C4-2B (cell line): Measurements from ENCODE around the gene CCT3.
"Not testable (repeated sequence)": the region's sequence is repeated elsewhere in the genome, so short reads cannot be mapped to it uniquely, and the experiment has no call there.

Experiments used
- H3K27ac ChIP-seq: fragments of 450-650 bp; 2 replicates; pipeline ENCODE4 v1.5.1; 2017
- ZFX ChIP-seq: fragments of 450-650 bp; IDR thresholded peaks from 2 replicates; pipeline ENCODE4 v1.6.1; 2017
- TF ChIP-seq, protein P1 (sequence below): fragments of 450-650 bp; conservative IDR thresholded peaks from 2 replicates; pipeline ENCODE4 v1.5.1; 2017; ENCODE audit warnings: mild to moderate bottlenecking

Gene CCT3

GRCh38 chr1:156342166-156342955 lies 4.3 kb upstream of the CCT3 start:
- TF ChIP-seq, protein P1, sequence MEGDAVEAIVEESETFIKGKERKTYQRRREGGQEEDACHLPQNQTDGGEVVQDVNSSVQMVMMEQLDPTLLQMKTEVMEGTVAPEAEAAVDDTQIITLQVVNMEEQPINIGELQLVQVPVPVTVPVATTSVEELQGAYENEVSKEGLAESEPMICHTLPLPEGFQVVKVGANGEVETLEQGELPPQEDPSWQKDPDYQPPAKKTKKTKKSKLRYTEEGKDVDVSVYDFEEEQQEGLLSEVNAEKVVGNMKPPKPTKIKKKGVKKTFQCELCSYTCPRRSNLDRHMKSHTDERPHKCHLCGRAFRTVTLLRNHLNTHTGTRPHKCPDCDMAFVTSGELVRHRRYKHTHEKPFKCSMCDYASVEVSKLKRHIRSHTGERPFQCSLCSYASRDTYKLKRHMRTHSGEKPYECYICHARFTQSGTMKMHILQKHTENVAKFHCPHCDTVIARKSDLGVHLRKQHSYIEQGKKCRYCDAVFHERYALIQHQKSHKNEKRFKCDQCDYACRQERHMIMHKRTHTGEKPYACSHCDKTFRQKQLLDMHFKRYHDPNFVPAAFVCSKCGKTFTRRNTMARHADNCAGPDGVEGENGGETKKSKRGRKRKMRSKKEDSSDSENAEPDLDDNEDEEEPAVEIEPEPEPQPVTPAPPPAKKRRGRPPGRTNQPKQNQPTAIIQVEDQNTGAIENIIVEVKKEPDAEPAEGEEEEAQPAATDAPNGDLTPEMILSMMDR: no peak
- TF ChIP-seq ZFX: no peak
- no peak overlapping the region for H3K27ac ChIP-seq

DNA sequence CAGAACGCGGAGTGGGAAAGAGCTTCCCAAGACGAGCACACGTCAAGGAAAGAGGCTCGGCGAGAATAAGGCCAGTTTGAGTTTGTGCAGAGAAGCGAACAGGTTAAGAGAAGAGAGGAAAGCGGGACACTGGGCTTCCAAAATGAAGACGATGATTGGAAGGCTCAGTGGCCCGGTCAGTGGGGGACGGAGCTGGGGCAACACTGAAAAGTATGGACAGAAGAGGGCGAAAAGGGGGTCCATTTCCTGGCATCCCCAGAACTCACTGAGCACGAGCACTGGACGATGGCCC lies 258 bp downstream of the CCT3 start:
- peak overlapping the region; percentile 99 for H3K27ac ChIP-seq
- TF ChIP-seq, protein P1: no peak
- no peak for TF ChIP-seq ZFX

GRCh38 chr1:156337052-156337887 lies 822 bp downstream of the CCT3 start:
- H3K27ac ChIP-seq: peak overlapping the region; percentile 99
- TF ChIP-seq ZFX: no peak
- TF ChIP-seq, protein P1: no peak

- TF ChIP-seq, protein P1: no peak
- TF ChIP-seq ZFX: no peak
- H3K27ac ChIP-seq: no peak overlapping the region
Measured at GRCh38 chr1:156336242-156336641, 1.9 kb downstream of the CCT3 start.

GRCh38 chr1:156323179-156323578 lies 14.9 kb downstream of the CCT3 start:
- not testable (repeated sequence) for H3K27ac ChIP-seq

DNA sequence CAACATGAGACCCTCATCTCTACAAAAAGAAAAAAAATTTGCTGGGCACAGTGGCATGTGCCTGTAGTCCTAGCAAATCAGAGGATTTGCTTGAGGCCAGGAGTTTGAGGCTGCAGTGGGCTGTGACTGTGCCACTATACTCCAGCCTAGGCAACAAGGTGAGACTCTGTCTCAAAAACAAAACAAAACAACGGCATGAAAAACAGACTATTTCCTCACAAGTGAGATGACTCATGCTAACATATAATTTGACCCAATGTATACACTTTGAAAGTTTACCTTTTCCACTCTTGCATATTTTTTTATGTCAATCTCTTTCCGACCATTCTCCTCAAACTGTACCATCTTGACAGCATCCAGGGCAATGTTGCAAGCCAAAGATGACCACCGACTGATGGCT lies 17.5 kb downstream of the CCT3 start:
- TF ChIP-seq, protein P1: no peak
- TF ChIP-seq ZFX: no peak
- H3K27ac ChIP-seq: no peak overlapping the region

DNA sequence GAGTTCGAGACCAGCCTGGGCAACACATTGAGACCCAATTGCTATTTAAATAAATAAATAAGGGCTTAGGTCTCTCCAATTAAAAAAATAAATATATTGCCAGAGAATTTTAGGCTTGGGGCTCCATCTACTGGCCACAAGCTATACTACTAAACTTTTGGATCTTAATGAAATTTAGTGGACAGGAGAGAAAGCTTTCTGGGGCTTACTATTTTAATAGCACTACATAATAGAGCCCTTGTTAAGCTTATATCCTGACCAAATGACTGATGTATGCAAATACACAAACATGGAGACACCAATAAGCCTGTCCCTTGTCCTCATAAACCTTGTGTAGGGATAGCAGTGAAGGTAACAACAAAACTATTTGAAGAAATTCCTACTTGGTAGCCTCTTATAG lies 18.4 kb downstream of the CCT3 start:
- TF ChIP-seq ZFX: no peak
- TF ChIP-seq, protein P1: peak; percentile 83
- H3K27ac ChIP-seq: no peak overlapping the region
